OCI-LY7 (cell line): ENCODE results near the gene RFX2. TPM values are rescaled to one million over a fixed set of nuclear protein-coding genes. Genes with fewer than 3 reads are reported as not detected.

Experiments used
- BruUV-seq: library from RNA; stranded (reverse); fragments of 400-500 nt; replicated peaks from 2 replicates; lab custom pipeline; 2021; lab: Mats Ljungman, UMichigan
- CTCF ChIA-PET: fragments of 300-600 bp; sonication (Branson Sonifier 250); formaldehyde crosslinking; loops from one replicate; lab custom pipeline; 2022; ENCODE audit warnings: antibody characterized with exemption; ENCODE audit not compliant: unreplicated experiment; lab: Charles Lee
- POLR2A ChIA-PET: fragments of 300-600 bp; sonication (Branson Sonifier 250); formaldehyde crosslinking; loops from one replicate; lab custom pipeline; 2022; ENCODE audit warnings: antibody characterized with exemption; lab: Charles Lee
- DNase-seq: peaks from one replicate; pipeline ENCODE4 v3.0.0-alpha.2; 2015; ENCODE audit warnings: low spot score
- H2AFZ ChIP-seq: fragments of 200-600 bp; sonication (generic), shearing (Covaris generic); 2 replicates; pipeline ENCODE4 v1.6.1; 2014; ENCODE audit warnings: mild to moderate bottlenecking, antibody characterized with exemption, low read length, moderate library complexity
- H3K27ac ChIP-seq: fragments of 200-600 bp; sonication (generic); 2 replicates; pipeline ENCODE4 v1.5.1; 2014; ENCODE audit warnings: mixed run types, low read depth, mild to moderate bottlenecking, moderate library complexity, low read length, inconsistent platforms; ENCODE audit not compliant: poor library complexity, severe bottlenecking
- H3K36me3 ChIP-seq: fragments of 200-600 bp; sonication (generic); 2 replicates; pipeline ENCODE4 v1.6.1; 2014; ENCODE audit warnings: mild to moderate bottlenecking, antibody characterized with exemption, low read length, moderate library complexity, mixed read lengths; ENCODE audit not compliant: insufficient read depth
- H3K4me1 ChIP-seq: fragments of 200-600 bp; sonication (generic); 2 replicates; pipeline ENCODE4 v1.5.1; 2014; ENCODE audit warnings: mild to moderate bottlenecking, low read length; ENCODE audit not compliant: insufficient read depth, poor library complexity, severe bottlenecking
- H3K4me2 ChIP-seq: fragments of 200-600 bp; sonication (generic); 2 replicates; pipeline ENCODE4 v1.6.1; 2014; ENCODE audit warnings: mild to moderate bottlenecking, low read length
- H3K4me3 ChIP-seq: fragments of 200-600 bp; sonication (generic); 2 replicates; pipeline ENCODE4 v1.5.1; 2014; ENCODE audit warnings: mild to moderate bottlenecking, low read depth, low read length; ENCODE audit not compliant: poor library complexity, severe bottlenecking
- H3K79me2 ChIP-seq: fragments of 200-600 bp; sonication (generic); 2 replicates; pipeline ENCODE4 v1.6.1; 2016; ENCODE audit warnings: low read depth, mild to moderate bottlenecking, low read length, moderate library complexity, mixed read lengths; ENCODE audit not compliant: insufficient read depth
- H3K9me2 ChIP-seq: fragments of 200-600 bp; sonication (generic); 2 replicates; pipeline ENCODE4 v1.6.1; 2016; ENCODE audit warnings: mild to moderate bottlenecking, low read length, mixed read lengths; ENCODE audit not compliant: insufficient read depth
- H3K9me3 ChIP-seq: fragments of 200-600 bp; sonication (generic); 2 replicates; pipeline ENCODE4 v1.6.1; 2014; ENCODE audit warnings: mild to moderate bottlenecking, mixed run types, low read length, mixed read lengths
- H4K20me1 ChIP-seq: fragments of 200-600 bp; sonication (generic); 2 replicates; pipeline ENCODE4 v1.6.1; 2014; ENCODE audit warnings: mild to moderate bottlenecking, antibody characterized with exemption, low read length, moderate library complexity, mixed read lengths; ENCODE audit not compliant: insufficient read depth
- CTCF ChIP-seq: fragments of 200-600 bp; sonication (generic); conservative IDR thresholded peaks from 2 replicates; pipeline ENCODE4 v1.5.1; 2014; ENCODE audit warnings: mild to moderate bottlenecking, antibody characterized with exemption, low read length, moderate library complexity, mixed read lengths
- EZH2phosphoT487 ChIP-seq: fragments of 200-600 bp; sonication (generic); IDR thresholded peaks from 2 replicates; pipeline ENCODE4 v1.6.1; 2018; ENCODE audit warnings: low read depth, borderline replicate concordance, mild to moderate bottlenecking, mixed run types, antibody characterized with exemption, low read length, moderate library complexity, mixed read lengths
- intact Hi-C: fragments of 100-400 bp; cut with micrococcal nuclease; formaldehyde crosslinking; loops from one replicate; pipeline ENCODE4 v1.10.0; 2022; ENCODE audit not compliant: unreplicated experiment
- total RNA-seq, 2 experiments: library from RNA; depleted of rRNA in 1 of 2; stranded (reverse); fragments of >200 nt in 1 of 2; shearing (Covaris generic) in 1 of 2; gene quantifications; 2 replicates each; pipeline ENCODE4 v1.2.3, GENCODE V29; 2014 to 2022

RFX2 gene
- total RNA-seq, 2 experiments from 2014 or later, result 11.0 to 11.8 TPM

DNA sequence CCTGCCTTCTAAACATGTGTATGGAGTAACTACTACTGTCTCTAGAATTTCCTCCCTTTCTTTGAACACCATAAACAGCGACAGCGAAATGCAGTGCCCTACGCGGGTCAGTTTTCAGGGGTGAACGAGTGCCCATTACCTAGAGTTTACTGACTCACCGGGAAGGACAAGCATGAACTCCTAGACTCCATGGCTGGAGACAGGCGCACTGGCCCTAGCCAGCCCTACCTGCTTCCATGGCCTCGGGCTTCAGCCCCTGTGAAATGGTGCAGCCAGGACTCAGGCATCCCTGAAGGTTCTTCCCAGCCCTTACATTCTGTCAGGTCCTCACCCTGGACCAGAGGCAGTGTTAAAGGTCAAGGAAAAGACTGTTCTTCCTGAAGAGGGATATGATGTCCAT, 140.8 kb downstream of the RFX2 start:
- intact Hi-C loops, result no loop called here
- Histone ChIP-seq H3K4me2 (peak overlapping the region; percentile 71; the same call in 1 of the 2 replicates), H3K4me1 (peaks cover 33% of the 10 kb centered on the region), H3K36me3 (peaks cover 93% of the 10 kb centered on the region), H3K27ac (peak overlapping the region; percentile 56), H3K9me2 (no peaks in the 10 kb centered on the region), H3K79me2 (peaks cover 99% of the 10 kb centered on the region), H2AFZ (no peak overlapping the region), H4K20me1 (peaks cover 56% of the 10 kb centered on the region), H3K4me3 (no peak overlapping the region), H3K9me3 (no peaks in the 10 kb centered on the region)
- DNase-seq, result no peak
- ChIA-PET POLR2A (no interaction called here), CTCF (interaction anchor here (0.6 kb wide), 1 partner anchor 12 kb away, joined by 3 read pairs; no protein-coding TSS in a partner anchor)
- TF ChIP-seq CTCF (no peak), EZH2phosphoT487 (no peak)
- no TSS peak for BruUV-seq

- H3K4me1 ChIP-seq, result peaks cover 25% of the 10 kb centered on the region
- peak overlapping the region; percentile 20 for H3K4me3 ChIP-seq
- intact Hi-C loops, result no loop called here
- no peak overlapping the region for H2AFZ ChIP-seq
- H3K4me2 ChIP-seq, result peak overlapping the region; percentile 71
- peak overlapping the region; percentile 56 for H3K27ac ChIP-seq
- peak; percentile 34 for DNase-seq
- no peaks in the 10 kb centered on the region for H3K9me3 ChIP-seq
- CTCF ChIA-PET, result interaction anchor here (0.6 kb wide), 2 partner anchors 10 to 11 kb away, joined by 3 to 5 read pairs; no protein-coding TSS in a partner anchor
- no peak for TF ChIP-seq EZH2phosphoT487
- TF ChIP-seq CTCF, result no peak
- H3K9me2 ChIP-seq, result no peaks in the 10 kb centered on the region
- no TSS peak for BruUV-seq
- H3K36me3 ChIP-seq, result peaks cover 91% of the 10 kb centered on the region
- H4K20me1 ChIP-seq, result peaks cover 49% of the 10 kb centered on the region
- POLR2A ChIA-PET, result interaction anchor here (1.6 kb wide), 1 partner anchor 9 kb away, joined by 6 read pairs; the partner anchor contains the start of gene RANBP3
- peaks cover 99% of the 10 kb centered on the region for H3K79me2 ChIP-seq
Measured at GRCh38 chr19:5968431-5969373, 141.6 kb downstream of the RFX2 start.
